NCI-H1417 treated with DMSO at 0.1 percent for 48 hours (cell line): Measurements from ENCODE around the gene PPP5C.
"Not testable (repeated sequence)": the region's sequence is repeated elsewhere in the genome, so short reads cannot be mapped to it uniquely, and the experiment has no call there.

Source experiments
- DNase-seq: peaks from one replicate; lab custom pipeline; 2025; lab: John Stamatoyannopoulos, UW

The PPP5C gene

DNA sequence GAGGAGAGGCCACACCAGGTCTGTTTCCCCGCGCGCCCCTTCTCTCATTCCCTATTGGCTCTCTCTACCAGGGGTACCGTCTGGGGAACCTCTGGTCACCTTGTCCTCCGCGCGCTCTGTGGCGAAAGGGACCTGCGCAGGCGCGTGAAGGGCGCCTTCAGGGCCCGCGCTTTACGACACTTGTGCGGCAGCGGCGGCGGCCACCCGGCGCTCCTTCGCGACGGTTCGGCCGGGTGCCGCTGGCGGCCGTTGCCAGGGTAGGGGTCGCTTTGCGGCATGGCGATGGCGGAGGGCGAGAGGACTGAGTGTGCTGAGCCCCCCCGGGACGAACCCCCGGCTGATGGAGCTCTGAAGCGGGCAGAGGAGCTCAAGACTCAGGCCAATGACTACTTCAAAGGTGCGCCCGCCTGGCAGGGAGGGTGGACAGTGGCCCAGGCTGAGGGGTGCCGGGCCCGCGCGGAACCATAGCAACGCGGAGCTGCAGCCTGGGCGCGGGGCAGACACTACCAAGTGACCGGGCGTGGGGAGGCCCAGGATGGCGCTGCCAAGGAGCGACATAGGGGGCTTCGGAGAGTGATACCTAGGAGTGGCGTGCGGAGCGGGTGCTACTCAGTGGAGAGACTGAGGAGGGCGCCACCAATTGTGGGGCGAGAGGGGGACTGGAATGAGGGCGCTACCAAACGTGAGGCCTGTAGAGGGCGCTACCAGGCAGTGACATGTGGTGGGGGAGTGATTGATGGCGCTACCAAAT is at the start of gene PPP5C:
Gene PPP5C, plus strand, starts transcription at position 267 of the 751 bp plus-strand sequence. Its CDS starts 10 bp downstream, at position 277.
- peak; percentile 57 for DNase-seq

GRCh38 chr19:46297700-46298478 is 49.0 kb upstream of the PPP5C start:
- no peak for DNase-seq

DNA sequence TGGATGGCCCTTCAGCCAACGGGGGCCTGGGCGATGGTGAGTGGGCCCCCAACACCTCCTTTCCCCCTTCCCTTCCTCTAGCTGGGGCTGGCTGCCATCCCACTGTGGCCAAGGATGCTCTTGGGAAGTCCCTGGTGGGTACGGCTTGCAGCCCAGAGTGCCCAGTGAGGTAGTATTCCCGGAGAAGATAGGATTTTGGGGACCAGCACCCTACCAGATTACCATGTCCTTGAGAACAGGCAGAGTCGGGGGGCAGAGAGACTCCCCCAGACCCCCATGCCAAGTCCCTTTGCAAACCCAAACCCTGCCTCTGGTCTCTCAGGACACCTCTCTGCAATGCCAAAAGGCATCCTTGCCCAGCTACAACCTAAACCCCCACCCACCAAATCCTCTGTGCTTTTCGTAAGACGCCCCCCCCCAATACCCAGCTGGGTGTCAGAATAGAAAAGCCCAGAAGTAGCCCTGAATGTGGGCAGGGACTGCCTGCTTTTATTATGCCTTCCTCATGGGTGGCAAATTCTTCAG is 48.3 kb upstream of the PPP5C start:
- DNase-seq, result no peak

DNA sequence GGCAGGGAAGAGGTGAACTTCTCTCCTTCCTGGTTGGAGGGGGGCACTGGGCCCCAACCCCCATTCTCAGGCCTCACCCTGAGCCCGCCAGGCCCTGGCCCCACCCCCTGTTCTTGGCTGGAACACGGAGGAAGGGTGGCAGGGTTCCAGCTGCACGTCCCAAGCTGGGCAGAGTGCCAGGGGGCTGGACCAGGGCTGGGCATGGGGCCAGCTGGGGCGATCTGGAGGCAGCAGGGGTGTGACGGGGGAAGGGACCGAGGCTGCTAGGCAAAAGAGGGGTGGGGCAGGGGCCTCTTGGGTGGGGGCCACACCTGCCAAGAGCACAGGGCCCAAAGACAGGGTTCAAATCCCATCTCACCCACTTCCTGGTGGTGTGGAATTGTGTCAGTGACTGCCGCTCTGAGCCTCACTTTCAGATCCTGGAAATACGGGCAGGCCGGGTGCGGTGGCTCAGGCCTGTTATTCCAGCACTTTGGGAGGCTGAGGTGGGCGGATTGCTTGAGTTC is 47.8 kb upstream of the PPP5C start:
- DNase-seq, result peak; percentile 62

GRCh38 chr19:46299695-46300094 is 47.2 kb upstream of the PPP5C start:
- no peak for DNase-seq

- DNase-seq, result no peak
Measured at GRCh38 chr19:46303322-46303690, 43.6 kb upstream of the PPP5C start.

DNA sequence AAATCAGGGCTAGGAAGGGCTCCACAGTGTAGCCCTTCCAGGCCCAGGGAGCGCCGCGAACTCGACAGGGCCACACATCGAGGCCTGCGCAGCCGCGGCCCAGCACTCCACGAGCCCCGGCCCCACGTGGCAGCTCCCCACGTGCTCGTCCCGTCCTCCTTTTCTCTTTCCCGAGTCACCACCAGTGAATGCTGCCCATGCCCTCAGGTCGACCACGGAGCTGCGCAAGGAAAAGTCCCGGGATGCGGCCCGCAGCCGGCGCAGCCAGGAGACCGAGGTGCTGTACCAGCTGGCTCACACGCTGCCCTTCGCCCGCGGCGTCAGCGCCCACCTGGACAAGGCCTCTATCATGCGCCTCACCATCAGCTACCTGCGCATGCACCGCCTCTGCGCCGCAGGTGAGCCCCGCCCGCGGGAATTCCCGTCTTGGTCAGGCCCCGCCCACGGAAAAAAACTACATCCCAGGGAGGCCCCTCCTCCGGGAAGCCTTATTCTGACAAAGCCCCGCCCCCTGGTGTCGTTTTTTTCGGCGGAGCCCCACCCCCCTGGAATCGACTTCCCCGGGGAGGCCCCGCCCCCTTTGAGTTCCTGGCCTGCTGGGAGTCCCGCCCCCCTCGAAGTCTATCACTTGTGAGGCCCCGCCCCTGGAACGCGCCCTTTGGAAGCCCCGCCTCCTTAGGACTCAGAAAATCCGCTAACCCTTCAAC is 43.0 kb upstream of the PPP5C start:
- no peak for DNase-seq

- DNase-seq, result no peak
Measured at GRCh38 chr19:46306501-46306900, 40.4 kb upstream of the PPP5C start.

DNA sequence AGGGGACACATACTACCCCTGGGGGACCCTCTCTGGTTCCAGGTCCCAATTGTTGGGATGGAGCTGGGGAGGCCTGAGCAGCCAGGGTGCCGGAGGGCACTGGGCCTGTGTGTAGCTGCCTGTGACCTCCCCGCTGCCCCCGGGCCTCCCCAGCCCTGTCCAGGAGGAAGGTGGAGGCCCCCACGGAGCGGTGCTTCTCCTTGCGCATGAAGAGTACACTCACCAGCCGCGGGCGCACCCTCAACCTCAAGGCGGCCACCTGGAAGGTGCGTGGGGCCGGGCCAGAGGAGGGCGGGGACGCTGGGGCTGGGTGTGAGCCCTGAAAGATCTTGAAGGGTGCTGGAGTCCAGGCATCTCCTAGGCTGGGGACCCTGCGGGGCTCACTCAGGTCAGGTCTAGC is 38.4 kb upstream of the PPP5C start:
- DNase-seq, result no peak

DNA sequence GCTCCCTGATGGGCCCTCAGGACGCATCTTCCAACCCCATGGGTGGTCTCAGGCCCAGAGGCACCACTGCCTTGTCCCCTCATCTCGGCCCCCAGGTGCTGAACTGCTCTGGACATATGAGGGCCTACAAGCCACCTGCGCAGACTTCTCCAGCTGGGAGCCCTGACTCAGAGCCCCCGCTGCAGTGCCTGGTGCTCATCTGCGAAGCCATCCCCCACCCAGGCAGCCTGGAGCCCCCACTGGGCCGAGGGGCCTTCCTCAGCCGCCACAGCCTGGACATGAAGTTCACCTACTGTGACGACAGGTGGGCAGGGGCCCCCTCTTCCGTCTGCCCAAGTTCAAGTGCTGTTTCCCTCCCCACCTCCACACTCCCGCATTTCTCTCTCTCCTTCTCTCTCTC is 37.8 kb upstream of the PPP5C start:
- no peak for DNase-seq

GRCh38 chr19:46311444-46311843 is 35.4 kb upstream of the PPP5C start:
- DNase-seq, result no peak

- DNase-seq, result not testable (repeated sequence)
Measured at GRCh38 chr19:46313540-46314469, 33.1 kb upstream of the PPP5C start.

DNA sequence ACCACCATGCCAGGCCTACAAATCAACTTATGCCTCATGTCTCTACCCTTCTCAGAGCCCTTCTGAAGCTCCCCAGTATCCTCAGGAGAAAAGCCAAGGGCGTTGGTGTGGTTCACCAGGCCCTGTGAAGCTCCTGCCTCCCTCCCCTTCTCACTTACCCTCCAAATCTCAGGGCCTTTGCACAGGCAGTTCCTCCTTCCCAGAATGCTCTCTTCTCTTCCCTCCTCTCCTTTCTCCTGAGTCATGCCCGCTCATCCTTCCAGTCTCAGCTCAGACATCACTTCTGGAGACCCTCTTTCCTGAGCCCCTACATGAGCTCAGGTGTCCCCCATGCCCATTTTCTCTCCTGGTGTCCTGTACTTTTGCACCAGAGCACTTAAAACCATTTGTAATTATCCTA is 29.5 kb upstream of the PPP5C start:
- no peak for DNase-seq

- no peak for DNase-seq
Measured at GRCh38 chr19:46319613-46320012, 27.3 kb upstream of the PPP5C start.

- DNase-seq, result no peak
Measured at GRCh38 chr19:46320559-46320958, 26.3 kb upstream of the PPP5C start.

DNA sequence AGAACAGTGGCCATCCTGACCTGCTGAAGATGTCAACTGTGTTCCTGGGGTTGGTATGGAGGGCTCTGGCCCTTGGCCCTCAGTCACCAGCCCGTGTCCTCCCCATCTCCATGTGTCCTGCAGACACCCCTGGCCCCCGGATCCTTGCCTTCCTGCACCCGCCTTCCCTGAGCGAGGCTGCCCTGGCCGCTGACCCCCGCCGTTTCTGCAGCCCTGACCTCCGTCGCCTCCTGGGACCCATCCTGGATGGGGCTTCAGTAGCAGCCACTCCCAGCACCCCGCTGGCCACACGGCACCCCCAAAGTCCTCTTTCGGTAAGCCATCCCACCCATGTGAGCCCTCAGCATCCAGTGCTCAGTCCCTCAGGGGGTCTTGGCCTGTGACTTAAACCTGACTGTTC is 25.2 kb upstream of the PPP5C start:
- no peak for DNase-seq

DNA sequence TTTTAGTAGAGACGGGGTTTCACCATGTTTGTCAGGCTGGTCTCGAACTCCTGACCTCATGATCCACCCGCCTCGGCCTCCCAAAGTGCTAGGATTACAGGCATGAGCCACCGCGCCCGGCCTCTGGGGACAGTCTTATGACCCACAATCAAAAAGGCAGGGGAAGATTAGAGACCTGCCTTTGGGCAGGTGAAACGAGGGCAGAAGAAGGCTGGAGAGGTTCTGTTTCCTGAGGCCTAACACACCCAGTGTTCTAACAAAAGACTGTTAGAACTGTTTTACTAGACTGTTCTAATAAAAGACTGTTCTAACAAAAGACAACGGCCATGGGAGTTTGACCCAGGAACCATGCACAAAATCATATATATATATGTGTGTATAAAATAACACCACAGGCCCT is 23.7 kb upstream of the PPP5C start:
- DNase-seq, result not testable (repeated sequence)

DNA sequence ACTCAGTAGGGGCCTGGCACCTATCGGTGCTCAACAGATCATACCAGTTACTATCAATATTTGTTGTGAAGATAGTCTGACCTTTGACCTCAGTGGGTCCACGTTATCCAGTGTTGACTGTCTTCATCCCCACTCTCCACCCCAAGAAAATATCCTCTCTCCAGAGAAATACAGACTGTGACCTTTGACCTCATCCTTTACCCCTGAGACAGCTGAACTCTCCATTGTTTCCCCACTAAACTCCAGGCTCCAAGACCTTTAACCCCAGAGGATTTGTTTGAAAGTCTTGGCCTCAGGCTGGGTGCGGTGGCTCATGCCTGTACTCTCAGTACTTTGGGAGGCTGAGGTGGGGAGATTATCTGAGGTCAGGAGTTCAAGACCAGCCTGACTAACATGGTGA is 22.6 kb upstream of the PPP5C start:
- DNase-seq, result no peak

- no peak for DNase-seq
Measured at GRCh38 chr19:46326608-46327007, 20.3 kb upstream of the PPP5C start.

DNA sequence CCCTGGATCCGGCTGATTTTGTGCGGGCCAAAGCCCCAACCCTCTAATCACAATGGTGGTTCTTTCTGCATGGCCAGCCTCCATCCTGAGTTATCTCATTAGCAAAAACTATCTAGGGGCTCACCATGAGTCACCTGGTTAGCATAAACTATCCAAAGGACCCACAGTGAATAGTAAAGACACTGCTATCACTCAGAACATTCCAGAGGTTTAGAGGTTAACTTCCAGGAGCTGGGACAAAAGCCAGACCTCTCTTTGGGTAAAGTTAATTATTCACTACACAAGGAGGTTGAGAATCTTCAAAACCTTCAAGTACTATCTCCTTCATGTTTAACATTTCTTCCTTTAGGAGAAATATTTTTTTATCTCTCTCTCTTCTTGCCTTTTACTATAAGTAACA is 18.8 kb upstream of the PPP5C start:
- DNase-seq, result no peak

GRCh38 chr19:46330319-46330918 is 16.5 kb upstream of the PPP5C start:
- no peak for DNase-seq
